Muscle of arm (tissue), 12 donors: Measurements from ENCODE around the gene TSPO. TPM values are rescaled to one million over a fixed set of nuclear protein-coding genes. Genes with fewer than 3 reads are reported as not detected.

ENCODE experiments used
- DNase-seq: peaks from one replicate; pipeline ENCODE4 v3.0.0-alpha.2; 2013
- polyA plus RNA-seq, 12 donors: library from polyadenylated mRNA; unstranded; fragments of 120-200 nt; gene quantifications; one replicate each; pipeline ENCODE4 v1.2.1, GENCODE V29; 2013; ENCODE audit not compliant: insufficient read length in 12 of 12

The TSPO gene
- polyA plus RNA-seq, 12 donors = 40.3 to 105 (median 45.3) TPM; not detected in 1

GRCh38 chr22:43174941-43175531, 23.7 kb downstream of the TSPO start:
- no peak for DNase-seq

GRCh38 chr22:43176090-43176489, 24.7 kb downstream of the TSPO start:
- DNase-seq = no peak

- DNase-seq = no peak
Observed at GRCh38 chr22:43177479-43177878, 26.1 kb downstream of the TSPO start.

GRCh38 chr22:43179146-43179910, 28.0 kb downstream of the TSPO start:
- no peak for DNase-seq

- DNase-seq = no peak
Observed at GRCh38 chr22:43179911-43180195, 28.5 kb downstream of the TSPO start.

- DNase-seq = no peak
Observed at GRCh38 chr22:43180670-43181069, 29.3 kb downstream of the TSPO start.

- DNase-seq = no peak
Observed at GRCh38 chr22:43181321-43182076, 30.1 kb downstream of the TSPO start.

GRCh38 chr22:43182118-43182517, 30.8 kb downstream of the TSPO start:
- DNase-seq = no peak

- DNase-seq = no peak
Observed at GRCh38 chr22:43182726-43183125, 31.4 kb downstream of the TSPO start.

GRCh38 chr22:43183496-43184277, 32.3 kb downstream of the TSPO start:
- no peak for DNase-seq

- peak; percentile 40 for DNase-seq
Observed at GRCh38 chr22:43185860-43186261, 34.5 kb downstream of the TSPO start.

GRCh38 chr22:43186272-43187170, 35.2 kb downstream of the TSPO start, which contains the start of gene TTLL12:
Gene TTLL12, minus strand, starts transcription at chr22:43187134. Its CDS starts 65 bp downstream, at chr22:43187069.
- DNase-seq = peak; percentile 31

GRCh38 chr22:43187171-43188099, 36.1 kb downstream of the TSPO start:
- peak; percentile 96 for DNase-seq

GRCh38 chr22:43188829-43189545, 37.6 kb downstream of the TSPO start:
- no peak for DNase-seq

- DNase-seq = no peak
Observed at GRCh38 chr22:43191831-43192230, 40.5 kb downstream of the TSPO start.

GRCh38 chr22:43197271-43197941, 46.0 kb downstream of the TSPO start:
- no peak for DNase-seq

GRCh38 chr22:43198126-43198525, 46.8 kb downstream of the TSPO start:
- no peak for DNase-seq

- no peak for DNase-seq
Observed at GRCh38 chr22:43198936-43199335, 47.6 kb downstream of the TSPO start.

- DNase-seq = no peak
Observed at GRCh38 chr22:43199541-43199940, 48.2 kb downstream of the TSPO start.
